Right hindlimb (tissue), 1 donor: Measurements from ENCODE around the gene PRKAR1B.
"Not testable (repeated sequence)": the region's sequence is repeated elsewhere in the genome, so short reads cannot be mapped to it uniquely, and the experiment has no call there.

Experiments
- DNase-seq: peaks from one replicate; pipeline ENCODE4 v3.0.0-alpha.2; 2018

Gene PRKAR1B

DNA sequence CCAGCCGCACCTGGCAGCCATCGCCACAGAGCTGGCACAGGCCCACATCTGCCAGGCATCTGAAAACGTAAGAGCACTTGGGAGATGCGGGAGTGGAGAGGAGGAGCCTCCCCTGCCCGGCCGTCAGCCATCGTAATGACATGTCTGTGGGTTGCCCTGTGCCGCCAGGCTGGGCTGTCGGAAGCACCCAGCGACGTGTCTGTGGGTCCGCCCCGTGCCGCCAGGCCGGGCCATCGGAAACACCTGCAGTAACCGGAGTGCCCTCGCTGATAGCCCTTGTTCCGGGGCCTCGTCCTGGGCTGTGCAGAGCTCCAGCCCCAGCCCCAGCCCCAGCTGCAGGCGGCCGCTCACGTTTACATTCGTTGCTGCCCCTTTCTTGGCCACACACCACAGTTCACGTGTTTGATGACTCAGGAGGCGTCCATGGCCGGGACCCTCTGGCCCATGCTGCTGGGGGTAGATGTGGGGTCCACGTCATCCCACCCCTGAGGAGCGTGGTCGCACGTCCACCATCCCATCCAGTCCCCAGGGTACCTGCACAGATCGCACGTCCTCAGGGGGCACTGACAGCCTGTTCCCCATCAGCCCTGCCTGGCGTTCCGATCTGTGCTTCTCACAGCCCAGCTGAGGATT, 30.0 kb upstream of the PRKAR1B start:
- no peak for DNase-seq

DNA sequence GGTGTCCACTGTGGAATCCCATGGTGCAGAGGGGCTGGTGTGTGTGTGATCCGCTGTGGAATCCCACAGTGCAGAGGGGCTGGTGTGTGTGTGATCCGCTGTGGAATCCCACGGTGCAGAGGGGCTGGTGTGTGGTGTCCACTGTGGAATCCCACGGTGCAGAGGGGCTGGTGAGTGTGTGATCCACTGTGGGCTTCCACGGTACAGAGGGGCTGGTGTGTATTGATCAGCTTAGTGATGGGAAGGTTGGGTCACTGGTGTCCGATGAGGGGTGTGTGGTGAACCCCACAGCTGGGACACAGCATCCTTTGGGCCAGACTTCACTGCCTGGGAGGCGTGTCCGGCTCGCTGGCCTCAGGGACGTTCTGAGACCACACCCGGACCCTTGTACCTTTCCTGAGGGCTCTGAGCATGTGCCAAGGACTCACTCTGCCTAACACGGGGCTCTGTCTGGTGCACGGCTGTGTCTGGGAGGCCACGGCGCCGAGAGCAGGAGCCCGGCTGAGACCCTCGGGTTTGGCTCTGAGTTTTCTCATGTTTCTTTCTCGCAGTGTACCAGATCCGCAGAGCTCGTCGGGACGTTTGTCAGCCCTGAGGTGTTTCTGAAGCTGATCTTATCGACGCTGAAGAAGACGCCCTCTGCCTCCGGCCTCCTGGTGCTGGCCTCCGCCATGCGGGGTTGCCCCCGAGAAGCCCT, 29.3 kb upstream of the PRKAR1B start:
- DNase-seq, result no peak

DNA sequence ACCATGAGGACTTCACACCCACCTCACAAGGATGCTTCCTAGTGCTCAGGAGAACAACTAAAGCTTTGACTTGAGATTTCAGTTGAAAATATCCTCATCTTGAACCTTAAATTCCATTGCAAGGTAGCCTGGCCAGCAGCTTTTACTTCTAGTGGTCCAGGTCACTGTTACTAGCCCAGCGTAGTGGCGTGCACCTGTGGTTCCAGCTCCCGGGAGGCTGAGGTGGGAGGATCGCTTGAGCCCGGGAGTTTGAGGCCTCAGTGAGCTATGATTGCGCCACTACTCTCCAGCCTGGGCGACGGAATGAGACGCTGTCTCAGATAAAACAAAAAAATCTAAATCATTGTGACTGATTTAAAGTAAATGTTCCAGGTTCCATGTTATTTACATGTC, 28.3 kb upstream of the PRKAR1B start:
- no peak for DNase-seq

DNA sequence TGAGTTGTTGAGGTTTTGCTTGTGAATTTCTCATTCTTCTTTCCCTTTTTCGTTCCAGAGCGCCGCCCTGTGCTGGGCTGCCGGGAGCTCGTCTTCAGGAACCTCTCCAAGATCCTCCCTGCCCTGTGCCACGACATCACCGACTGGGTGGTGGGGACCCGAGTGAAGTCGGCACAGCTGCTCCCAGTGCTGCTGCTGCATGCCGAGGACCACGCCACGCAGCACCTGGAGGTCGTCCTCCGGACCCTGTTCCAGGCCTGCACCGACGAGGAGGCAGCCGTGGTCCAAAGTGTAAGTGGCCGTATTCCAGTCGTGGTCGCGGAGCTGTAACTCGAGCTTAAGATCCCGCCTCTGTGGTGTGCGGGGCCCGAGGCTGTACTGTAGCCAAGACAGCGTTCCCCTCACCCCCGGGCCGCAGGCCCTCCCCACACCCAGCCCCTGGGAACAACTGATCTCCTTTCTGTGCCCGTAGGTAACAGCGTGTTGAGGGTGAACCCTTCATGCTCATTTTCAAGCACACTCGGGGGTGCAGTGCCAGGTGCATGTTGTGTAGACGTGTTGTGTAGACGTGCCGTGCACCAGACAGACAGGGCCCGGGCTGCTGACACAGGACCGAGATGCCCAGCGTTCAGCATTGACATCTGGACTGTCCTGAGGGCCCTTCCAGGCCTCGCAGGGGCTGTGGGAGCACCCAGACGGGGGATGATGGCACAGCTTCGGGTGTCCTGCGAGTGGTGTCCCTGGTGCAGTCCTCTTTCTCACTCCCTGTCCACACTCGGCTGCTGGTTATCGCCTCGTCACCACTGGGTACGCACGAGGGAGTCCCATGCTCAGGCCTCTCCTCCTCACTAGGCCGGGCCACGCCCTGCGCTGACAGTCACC, 27.7 kb upstream of the PRKAR1B start:
- no peak for DNase-seq

DNA sequence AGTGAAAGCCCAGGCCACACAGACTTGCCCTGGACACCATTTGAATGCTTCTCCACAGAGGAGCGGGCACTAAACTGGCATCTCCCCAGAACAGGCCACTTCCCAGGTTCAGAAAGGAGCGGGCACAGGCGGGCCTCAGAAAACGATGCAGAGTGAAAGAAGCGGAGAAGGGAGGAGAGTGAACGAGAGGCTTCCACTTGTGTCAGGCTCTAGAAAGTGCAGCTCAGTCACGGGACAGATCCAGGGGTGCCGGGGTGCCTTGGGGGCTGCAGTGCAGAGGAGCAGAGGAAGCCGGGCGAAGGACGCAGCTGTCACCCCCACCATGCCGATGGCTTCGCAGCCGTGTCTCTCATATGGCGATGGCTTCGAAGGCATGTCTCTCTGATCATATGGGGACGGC, 26.1 kb upstream of the PRKAR1B start:
- DNase-seq, result no peak

DNA sequence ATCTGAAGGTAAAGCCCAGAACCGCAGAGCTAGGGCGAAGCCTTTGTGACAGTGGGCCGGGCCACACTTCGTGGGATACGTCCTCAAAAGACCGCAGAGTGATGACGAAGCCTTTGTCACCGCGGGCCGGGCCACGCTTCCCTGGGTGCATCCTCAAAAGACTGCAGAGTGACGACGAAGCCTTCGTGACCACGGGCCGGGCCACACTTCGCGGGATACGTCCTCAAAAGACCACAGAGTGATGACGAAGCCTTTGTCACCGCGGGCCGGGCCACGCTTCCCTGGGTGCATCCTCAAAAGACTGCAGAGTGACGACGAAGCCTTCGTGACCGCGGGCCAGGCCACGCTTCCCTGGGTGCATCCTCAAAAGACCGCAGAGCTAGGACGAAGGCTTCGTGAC, 25.2 kb upstream of the PRKAR1B start:
- DNase-seq, result not testable (repeated sequence)

DNA sequence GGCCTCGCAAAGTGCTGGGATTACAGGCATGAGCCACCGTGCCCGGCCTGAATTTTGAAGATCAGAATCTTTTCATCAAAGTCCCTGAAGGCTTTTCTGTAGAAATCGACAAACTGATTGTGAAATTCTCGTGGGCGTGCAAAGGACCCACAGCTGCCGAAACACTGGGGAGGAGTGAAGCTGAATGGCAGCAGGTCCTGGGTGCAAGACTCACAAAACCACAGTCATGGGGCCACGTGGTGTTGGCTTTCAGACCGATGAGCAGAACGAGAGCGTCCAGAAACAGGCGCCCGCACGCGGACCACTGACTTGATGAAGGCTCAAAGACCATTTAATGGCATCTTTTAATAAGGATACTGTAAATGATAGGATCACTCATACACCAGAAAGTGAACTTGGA, 24.7 kb upstream of the PRKAR1B start:
- no peak for DNase-seq

DNA sequence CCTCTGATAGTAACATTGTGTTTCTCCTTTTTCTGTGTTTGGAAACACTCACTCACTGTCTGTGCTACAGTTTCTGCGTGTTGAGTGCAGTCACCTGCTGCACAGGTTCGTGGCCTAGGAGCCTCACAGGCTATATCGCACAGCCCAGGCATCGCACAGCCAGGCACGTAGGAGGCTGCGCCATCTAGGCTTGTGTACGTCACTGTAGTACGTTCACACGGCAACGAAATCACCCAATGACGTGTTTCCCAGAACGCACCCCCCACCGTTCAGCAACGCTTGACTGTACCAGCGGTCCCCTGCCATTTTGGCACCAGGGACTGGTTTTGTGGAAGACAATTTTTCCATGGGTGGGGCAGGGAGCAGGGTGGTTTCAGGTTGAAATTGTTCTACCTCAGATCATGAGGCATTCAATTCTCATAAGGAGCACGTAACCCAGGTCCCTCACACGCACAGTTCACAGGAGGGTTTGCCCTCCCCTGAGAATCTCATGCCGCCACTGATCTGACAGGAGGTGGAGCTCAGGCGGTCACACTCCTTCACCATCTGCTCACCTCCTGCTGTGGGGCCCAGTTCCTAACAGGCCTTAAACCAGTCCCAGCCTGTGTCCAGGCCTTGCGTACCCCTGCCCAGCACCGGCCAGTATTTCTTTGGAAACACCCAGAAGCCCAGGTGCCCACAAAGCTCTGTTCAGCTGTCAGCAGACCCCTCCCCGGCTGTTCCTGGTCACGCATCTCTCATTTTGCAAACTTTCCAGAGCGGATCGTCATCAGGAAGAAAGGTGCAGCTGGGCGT, 23.2 kb upstream of the PRKAR1B start:
- DNase-seq, result no peak

DNA sequence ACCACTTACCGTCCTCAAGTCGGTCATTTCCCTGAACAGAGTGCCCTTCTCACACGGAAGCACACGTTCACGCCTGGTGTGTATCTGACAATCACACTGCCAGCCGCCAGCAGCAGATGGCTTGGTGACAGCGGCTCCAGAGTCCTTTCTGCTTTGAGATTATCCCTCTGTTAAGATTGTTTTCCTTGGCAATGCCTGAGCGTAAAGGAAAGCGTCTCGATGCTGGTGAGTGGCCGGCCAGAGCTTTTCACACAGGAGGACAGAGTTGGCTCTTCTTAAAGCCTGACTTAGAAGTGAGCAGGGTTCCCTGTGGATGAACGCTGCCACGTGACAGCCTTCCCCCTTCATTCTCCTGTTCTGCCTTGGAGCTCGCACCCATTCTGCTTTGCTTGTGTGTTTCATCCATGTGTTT, 22.1 kb upstream of the PRKAR1B start:
- DNase-seq, result peak; percentile 67

DNA sequence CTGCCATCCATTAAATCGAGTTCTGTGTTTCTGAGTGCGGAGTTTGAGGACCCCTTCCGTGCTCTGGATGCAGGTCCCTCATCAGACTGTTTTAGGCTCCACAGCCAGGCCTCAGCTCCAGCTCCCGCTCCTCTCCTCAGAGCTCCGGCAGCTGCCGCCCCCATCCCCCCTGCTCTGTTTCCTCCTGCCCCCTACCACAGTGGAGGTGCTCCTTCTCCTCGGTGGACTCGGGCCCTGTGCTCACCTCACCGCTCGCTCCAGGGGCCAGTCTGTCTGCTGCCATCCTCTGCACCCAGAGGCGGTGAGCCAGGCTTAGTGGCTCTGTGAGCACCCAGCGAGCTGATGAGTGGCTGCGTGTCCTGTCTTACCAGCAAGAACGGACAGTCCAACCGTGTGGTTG, 21.4 kb upstream of the PRKAR1B start:
- DNase-seq, result no peak

DNA sequence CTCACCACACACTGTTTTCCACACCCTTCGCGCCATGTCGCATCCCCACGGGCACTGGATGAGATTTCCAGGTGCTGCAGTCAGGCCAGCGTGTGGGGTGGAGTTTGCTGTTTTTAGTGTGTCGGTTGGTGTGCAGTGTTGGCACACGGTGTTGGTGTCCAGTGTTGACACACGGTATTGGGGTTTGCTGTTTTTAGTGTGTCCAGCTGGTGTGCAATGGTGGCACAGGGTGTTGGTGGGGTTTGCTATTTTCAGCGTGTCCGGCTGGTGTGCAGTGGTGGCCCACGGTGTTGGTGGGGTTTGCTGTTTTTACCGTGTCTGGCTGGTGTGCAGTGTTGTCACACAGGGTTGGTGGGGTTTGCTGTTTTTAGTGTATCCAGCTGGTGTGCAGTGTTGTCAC, 20.1 kb upstream of the PRKAR1B start:
- DNase-seq, result no peak

DNA sequence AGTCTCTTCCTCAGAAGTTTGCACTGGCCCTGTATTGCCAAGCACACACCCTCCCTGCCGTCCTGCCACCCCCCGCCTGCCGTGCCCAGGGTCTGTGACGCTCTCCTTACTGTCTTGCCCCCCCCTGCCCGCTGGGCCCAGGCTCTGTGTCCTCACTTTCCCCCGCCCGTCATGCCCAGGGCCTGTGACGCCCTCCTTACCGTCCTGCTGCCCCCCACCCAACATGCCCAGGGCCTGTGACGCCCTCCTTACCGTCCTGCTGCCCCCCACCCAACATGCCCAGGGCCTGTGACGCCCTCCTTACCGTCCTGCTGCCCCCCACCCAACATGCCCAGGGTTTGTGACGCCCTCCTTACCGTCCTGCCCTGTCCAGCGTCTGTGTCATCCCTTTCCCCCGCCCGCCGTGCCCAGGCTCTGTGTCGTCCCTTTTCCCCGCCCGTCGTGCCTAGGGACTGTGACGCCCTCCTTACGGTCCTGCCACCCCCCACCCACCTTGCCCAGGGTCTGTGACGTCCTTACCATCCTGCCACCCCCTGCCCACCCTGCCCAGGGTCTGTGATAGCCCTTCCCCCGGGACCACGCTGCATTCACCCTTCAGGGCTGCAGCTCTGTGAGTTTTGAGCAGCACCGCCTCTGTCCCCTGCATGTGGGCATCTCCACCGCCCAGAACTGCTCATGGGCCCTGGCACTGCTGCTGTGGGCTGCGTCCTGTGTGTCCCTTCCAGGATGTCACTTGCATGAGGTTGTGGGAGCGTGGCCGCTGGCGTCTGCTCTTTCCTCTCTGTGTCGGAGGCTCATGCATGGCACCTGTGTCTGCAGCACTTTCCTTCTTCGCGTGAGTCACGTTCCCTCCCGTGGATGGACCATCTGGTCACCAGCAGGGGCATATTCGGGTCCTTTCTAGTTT, 19.3 kb upstream of the PRKAR1B start:
- DNase-seq, result no peak

DNA sequence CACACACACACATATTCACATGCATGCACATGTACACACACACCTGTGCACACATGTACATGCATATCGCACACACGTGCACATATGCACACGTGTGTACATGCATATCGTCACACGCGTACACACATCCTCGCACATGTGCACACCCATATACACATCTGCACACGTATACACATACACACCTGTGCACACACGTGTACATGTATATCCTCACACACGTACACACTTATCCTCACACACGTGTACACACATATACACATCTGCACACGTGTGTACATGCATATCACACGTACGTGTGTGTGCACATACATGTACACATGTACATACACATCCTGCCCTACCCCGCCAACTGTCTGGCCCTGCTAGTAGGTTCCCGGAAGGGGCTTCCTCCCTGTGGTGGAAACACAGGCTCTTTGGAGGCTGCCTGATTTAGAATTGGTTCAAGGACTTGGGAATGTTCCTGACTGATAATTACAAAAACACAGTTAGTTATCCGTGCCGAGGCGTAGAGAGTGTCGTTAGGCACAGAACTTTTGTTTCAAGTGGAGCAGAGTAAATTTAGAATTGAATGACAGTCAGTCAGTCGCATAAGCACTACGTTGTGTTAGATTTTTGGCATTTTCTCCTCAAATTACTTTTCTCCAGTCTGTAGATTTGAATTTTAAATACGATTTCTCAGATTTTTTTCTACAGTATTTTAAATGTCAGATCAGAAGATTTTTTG, 18.5 kb upstream of the PRKAR1B start:
- DNase-seq, result no peak

DNA sequence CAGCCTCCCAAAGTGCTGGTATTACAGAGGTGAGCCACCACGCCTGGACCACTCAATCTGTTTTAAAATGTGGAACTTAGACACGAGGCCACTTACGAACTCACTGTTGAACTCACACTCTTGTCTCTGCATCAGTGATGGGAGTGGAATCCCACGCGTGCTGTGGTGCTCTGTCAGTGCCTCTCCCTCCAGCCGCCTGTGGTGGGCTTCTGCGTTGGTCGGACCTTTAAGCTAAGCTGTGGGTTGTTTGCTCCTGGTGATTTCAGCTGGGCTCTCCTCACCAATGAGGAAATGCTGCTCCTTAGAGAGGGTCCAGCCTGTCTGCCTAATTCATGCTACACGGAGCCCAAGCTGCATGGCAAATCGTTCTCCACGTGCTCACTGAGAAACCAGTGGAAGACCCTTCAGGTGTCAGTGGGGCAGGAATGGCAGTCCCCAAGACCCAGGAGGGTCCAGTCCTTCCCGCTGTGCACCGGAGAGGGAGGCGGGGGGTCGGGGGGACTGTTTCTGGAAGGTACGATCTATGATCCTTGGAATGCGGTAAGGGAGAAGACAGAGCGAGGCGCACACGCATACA, 17.9 kb upstream of the PRKAR1B start:
- no peak for DNase-seq

DNA sequence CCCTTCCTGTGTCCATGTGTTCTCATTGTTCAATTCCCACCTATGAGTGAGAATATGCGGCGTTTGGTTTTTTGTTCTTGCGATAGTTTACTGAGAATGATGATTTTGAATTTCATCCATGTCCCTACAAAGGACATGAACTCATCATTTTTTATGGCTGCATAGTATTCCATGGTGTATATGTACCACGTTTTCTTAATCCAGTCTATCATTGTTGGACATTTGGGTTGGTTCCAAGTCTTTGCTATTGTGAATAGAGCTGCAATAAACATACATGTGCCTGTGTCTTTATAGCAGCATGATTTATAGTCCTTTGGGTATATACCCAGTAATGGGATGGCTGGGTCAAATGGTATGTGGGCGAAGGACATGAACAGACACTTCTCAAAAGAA, 17.0 kb upstream of the PRKAR1B start:
- not testable (repeated sequence) for DNase-seq

DNA sequence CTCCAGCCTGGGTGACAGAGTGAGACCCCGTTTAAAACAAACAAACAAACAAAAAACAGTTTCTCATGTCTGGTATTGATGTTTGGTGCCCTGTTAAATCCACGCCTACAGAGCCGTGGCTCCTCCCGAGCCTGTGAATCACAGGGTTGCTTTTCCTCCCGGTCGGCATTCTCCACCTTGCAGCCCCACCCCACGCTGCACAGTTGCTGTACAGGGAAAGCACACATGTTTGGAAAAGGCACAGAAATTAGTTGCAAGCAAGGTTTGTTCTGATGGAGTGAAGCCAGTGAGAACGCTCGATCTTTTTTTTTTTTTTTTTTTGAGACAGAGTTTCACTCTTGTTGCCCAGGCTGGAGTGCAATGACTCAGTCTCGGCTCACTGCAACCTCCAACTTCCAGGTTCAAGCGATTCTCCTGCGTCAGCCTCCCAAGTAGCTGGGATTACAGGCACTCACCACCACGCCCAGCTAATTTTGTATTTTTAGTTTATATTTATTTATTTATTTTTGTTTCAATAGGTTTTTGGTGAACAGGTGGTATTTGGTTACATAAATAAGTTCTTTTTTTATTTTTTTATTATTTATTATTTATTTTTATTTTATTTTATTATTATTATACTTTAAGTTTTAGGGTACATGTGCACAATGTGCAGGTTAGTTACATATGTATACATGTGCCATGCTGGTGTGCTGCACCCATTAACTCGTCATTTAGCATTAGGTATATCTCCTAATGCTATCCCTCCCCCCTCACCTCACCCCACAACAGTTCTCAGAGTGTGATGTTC, 16.5 kb upstream of the PRKAR1B start:
- not testable (repeated sequence) for DNase-seq

DNA sequence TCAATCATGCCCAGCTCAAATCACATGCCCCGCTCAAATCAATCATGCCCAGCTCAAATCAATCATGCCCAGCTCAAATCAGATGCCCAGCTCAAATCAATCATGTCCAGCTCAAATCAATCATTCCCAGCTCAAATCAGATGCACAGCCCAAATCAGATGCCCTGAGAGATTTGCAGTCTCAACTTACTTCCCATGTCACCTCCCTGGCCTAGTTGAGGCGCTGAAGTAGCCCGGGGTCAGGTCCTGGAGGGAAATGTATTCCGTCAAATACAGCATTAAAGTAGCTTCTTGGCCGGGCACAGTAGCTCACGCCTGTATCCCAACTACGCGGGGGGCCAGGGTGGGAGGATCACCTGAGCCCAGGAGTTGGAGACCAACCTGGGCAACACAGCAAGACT, 15.7 kb upstream of the PRKAR1B start:
- no peak for DNase-seq

DNA sequence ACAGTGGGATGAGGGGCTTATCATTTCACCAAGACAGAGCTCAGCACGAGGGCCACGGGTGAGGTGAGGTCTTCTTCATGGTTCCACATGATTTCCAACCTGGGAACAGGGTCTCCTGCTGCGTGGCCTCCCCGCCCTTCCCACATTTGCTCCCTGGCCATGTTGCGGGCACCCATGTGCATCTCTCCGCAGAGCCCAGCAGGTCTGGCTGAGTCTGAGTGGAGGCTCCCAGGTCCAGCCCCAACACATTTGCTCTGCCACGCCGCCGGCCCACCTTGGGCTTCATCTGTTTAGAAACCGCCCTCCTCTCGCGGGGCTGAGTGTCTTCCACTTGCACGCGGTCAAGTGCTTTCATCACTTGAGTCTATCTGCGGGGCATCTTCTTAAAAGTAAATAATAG, 14.8 kb upstream of the PRKAR1B start:
- no peak for DNase-seq

DNA sequence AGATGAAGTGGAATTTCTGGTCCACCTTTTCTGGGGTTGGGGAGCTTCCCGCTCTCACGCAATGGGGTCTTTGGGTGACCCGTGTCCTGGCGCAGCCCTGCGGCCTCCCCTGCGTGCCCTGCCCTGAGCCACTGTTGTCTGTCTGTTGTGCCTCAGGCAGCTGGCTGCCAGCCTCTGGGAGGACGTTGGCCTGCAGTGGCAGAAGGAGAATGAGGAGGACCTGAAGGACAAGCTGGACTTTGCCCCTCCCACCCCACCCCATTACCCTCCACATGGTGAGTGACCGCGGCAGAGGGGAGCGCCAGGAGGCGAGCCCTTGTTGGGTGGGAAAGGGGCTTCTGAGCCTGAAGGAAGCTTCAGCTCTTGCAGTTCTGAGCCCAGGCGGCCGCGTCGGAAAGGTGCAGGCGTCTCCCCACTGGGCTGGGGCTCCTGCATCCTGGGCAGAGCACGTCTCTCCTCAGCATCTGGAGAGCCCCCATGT, 14.2 kb upstream of the PRKAR1B start:
- DNase-seq, result no peak
